Measurements from ENCODE around the gene UCP2.
A peak's percentile ranks its signal among the peaks of the same experiment; 100 is the strongest.
"Not testable (repeated sequence)": the region's sequence is repeated elsewhere in the genome, so short reads cannot be mapped to it uniquely, and the experiment has no call there.

Gene UCP2

DNA sequence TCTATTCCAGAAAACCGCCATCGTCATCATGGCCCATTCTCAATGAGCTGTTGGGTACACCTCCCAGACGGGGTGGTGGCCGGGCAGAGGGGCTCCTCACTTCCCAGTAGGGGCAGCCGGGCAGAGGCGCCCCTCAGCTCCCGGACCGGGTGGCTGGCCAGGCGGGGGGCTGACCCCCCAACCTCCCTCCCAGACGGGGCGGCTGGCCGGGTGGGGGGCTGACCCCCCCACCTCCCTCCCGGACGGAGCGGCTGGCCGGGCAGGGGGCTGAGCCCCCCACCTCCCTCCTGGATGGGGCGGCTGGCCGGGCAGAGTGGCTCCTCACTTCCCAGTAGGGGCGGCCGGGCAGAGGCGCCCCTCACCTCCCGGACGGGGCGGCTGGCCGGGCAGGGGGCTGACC is 46.6 kb downstream of the UCP2 start:
- DNase-seq, result not testable (repeated sequence)

DNA sequence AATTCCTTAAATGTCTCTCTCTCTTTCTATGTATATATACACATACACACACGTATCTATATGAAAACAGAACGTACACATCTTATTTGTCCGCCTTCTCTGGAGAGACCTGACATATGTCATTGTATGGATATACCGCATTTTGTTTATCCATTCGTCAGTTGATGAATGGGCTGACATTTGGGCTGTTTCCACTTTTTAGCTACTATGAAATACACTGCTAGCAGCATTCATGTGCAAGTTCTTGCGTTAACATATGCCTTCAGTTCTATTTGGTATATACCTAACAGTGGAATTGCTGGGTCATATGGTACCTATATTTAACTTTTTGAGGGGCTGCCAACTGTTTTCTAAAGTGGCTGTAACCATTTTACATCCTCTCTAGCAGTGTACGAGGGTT is 49.9 kb downstream of the UCP2 start:
- DNase-seq, result no peak

DNA sequence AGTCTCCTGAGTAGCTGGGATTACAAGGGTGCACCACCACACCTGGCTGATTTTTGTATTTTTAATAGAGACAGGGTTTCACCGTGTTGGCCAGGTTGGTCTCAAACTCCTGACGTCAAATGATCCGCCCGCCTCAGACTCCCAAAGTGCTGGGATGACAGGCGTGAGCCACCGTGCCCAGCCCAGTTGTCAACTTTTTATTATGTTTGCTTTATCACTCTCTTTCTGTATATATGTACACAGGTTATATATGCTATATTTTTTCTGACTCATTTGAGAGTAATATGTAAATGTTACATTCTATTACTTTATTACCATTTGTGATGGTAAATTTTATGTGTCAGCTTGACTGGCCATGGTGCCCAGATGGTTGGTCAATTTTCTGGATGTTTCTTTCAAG is 50.7 kb downstream of the UCP2 start:
- DNase-seq, result no peak

DNA sequence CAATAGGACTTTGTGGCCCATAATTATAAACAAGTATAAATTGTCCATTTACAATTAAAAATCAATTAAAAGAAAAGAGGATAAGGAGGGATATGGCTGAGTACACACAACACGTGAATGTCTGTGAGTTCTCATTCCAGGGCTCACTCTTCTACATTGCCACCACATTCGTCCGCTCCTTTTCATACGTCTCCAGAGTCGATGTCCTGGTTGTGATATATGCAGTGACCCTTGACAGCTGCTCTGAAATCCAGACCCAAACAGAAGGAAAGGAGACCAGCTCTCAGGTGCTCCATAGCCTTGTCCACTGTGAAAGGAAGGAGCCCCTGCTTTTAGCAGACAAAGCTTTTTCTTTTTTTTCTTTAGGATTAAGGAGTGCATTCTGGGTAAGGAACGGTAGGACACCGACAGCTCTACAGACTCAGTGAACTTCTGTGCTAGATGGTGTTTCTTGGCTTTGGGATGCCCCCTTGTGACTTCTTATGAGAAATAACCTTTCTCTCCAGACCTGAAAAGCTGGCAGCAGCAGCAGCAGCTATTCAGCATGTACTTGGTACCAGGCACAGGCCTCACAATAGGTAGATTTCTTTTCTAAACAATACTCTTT is 51.5 kb downstream of the UCP2 start:
- DNase-seq, result peak; percentile 42

DNA sequence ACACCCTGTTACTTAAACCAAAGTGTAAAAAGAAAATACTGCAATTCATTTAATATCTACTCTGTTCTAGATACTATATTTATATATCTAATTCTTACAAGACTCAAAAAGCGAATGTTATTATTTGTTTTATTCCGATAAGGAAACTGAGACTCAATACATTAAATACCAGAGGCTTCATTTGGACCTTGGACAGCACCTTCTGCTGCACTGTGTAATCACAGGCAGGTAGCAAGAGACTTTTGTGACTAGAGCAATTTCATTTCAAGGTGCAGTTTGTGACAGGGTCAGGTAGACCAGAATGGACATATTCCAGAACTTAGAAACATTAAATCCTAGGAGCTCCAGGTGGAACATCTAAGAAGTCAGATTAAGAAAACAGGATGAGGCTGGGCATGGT is 53.3 kb downstream of the UCP2 start:
- DNase-seq, result no peak
